Erythroblast (primary cell): ENCODE results near the gene LEMD1.

Source experiments
- DNase-seq, 2 experiments: peaks; one replicate each; lab custom pipeline; 2025; lab: John Stamatoyannopoulos, UW
- GATA1 ChIP-seq: IDR thresholded peaks from 2 replicates; pipeline ENCODE4 v1.6.1; 2011; ENCODE audit warnings: low read depth, mild to moderate bottlenecking, control low read depth, low read length, moderate library complexity
- POLR2A ChIP-seq: IDR thresholded peaks from 2 replicates; pipeline ENCODE4 v1.6.1; 2011; ENCODE audit warnings: mild to moderate bottlenecking, low read length

The LEMD1 gene

DNA sequence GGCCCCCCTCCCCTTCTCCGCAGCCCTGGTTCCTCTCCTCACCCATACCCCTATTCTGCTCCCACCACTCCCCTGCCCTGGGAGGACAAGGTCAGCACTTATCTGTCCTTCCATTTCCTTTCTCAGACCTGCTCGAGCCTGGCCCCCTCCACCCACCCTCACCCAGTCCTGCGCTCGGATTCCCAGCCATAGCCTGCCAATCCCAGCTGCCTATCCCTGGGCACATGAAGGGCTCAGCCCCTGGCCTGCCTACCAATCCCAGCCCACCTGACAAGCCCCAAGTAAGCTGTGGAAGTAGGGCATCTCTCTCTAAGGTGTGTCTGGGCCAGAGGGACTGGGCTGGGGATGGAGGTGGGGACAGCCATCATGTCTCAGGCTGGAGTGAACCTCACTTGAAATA is 28.6 kb upstream of the LEMD1 start:
- TF ChIP-seq GATA1: no peak
- TF ChIP-seq POLR2A: no peak
- DNase-seq: no peak

DNA sequence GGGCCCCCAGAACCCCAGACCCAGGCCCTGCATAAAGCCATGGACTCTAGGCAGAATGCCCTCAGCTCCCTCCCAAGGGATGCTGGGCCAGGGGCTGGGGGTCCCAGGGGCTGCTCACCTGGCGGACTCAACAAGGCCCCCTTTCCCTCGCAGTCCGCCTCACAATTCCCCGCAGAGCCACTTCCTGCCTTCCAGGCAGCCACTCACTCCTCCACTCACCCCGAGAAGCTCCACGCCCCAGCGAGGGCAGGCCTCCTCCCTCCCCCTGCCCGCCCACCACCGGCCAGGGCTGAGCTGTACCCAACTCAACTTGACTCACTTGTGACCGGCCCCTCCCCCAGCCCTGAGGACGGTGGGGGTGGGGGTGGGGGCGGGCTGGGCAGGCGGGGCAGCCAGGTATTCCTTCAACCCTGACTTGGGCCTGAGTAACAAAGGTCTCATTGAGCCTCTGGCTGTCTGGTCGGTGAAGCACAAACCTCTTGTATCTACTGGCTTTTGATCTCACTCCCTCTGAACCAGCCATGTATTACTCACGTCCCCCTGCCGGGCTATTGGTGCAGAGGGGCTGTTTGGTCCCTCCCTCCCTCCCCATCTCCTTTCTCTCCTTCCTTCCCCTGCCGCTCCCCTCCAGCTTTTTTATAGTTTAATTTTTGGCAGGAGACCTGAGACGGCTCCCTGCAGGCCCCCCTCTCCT is 28.0 kb upstream of the LEMD1 start:
- DNase-seq: no peak
- TF ChIP-seq GATA1: no peak
- TF ChIP-seq POLR2A: no peak

GRCh38 chr1:205449254-205449749 is 27.4 kb upstream of the LEMD1 start:
- TF ChIP-seq POLR2A: no peak
- no peak for TF ChIP-seq GATA1
- DNase-seq: no peak

DNA sequence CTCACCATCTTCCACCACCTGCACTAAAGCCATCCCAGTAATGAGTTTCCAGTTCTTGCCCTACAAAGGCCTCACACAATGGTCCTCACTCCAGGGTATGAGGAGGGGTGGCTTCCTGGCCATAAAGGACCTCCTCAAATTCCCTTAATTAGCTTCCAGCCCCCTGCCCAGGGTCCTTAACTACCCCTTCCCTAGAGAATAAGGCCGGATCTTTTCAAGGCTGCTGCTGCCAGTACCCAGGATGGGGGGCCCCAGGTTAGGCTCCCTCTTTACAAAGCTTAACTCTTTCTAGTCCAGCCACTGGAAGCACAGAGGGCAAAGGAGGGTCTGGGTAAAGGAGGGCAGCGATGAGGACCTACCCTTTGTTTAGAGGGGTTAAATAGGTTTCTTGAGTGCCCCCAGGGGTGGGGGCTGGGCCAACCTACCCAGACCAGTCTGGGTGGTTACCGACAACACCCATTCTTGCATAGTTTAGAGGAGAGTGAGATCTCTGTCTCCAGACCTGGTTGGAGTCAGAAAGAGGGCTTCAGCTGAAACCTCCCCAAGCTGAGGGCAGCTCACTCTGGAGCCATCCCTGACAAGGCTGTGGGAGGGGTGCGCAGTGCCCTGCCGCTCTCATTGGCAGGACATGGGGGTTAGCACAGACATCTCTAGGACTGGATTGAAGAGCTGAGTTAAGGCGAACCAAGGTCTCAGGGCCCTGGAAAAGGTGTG is 26.8 kb upstream of the LEMD1 start:
- no peak for DNase-seq
- no peak for TF ChIP-seq GATA1
- no peak for TF ChIP-seq POLR2A

- DNase-seq: no peak
- no peak for TF ChIP-seq GATA1
- no peak for TF ChIP-seq POLR2A
Measured at GRCh38 chr1:205447457-205448341, 25.8 kb upstream of the LEMD1 start.

DNA sequence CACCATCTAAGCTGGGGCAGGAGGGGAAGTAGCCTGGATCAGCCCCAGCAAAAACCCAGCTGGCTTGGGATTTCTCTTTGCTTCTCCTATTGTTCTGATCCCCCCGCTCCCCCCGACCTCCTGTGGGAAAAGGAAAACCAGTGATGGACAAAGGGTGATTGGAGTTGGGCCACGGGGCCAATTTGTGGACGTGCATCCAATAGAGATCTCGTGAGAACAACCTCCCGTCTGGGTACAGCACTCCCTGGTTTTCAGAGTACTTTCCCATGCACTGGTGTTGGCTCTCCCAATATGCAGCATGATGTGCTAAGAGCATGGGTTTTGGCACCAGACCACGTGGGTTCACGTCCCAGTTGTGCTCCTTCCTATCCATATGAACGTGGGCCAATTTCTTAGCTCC is 25.0 kb upstream of the LEMD1 start:
- TF ChIP-seq POLR2A (no peak), GATA1 (no peak)
- DNase-seq: no peak

DNA sequence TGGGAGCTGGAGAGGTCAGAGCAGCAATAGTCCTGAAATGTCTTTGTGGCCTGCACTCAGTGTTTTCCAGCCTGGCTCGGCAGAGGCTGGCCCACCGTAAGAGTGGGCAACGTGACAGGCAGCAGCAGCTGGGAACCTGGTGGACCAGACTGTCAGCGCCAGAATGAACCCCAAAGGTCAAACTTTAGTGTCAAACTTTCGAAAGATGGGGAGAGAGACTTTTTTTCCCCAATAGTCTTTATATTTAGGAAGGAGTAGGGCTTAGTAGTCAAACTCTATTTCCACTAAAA is 23.7 kb upstream of the LEMD1 start:
- TF ChIP-seq GATA1 (no peak), POLR2A (no peak)
- DNase-seq: no peak

GRCh38 chr1:205444931-205445645 is 23.2 kb upstream of the LEMD1 start:
- TF ChIP-seq POLR2A: no peak
- TF ChIP-seq GATA1: no peak
- no peak for DNase-seq

DNA sequence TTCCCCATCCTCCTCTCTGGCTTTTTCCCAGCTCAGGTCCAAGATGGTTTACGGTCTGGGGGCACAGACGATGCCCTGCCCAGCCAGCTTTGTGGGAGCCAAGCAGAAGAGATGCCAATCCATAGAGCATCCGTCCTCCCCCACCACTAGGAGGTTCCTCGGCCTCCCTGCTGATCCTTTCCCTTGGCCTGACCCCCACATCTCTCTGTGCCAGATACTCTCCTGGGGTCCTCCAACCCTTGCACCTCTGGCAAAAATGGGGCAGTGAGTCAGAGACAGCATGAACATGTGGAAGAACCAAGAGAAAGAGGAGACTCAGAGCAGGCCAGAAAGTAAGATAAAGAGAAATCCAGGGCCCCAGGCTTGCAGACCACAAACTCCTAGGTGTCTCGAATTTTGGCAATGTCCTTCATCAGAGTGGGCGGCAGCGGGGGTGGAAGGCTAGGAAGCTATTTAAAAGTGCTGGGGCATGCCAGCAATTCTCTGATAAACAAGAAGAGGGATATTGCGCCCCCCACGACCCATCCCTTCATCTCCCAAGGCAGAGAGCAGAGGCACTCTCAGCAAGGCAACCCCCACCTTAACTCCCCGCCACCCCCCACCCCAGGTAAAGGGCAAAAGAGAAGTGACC is 22.6 kb upstream of the LEMD1 start:
- no peak for TF ChIP-seq POLR2A
- no peak for TF ChIP-seq GATA1
- DNase-seq: no peak

DNA sequence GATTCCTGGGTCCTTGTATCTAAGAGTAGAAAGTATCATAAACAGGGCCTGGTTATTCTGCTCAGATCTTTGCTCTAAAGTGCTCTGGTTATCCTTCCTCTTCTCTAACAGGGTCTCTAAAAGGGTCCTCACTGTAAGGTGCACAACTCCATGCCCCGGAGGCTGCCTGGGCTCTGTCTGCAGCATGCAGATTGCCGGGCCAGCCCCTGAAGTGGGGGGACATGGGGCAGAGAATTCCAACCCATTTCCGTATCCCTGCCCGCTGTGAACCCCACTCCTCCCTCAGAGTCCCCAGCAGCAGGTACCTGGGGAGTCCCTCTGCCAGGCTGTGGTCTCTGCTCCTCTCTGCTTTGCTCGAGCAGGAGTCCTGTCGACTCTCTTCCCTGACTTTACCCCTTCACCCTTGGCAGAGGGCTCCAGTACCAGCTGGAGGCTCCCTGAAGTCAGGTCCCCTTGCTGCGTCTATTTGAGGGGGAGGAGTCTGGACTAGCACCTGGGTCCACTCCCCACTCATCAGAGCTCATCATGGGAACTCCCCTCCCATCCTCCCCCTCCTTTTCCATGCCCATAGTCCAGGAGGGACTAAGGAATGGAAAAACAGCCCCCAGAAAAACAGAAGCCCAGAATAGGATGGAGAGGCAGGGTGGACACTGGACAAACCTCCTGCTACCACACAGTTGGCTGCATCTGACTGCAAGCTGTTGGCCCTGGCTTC is 21.9 kb upstream of the LEMD1 start:
- no peak for DNase-seq

GRCh38 chr1:205442051-205442725 is 20.3 kb upstream of the LEMD1 start:
- no peak for TF ChIP-seq GATA1
- no peak for TF ChIP-seq POLR2A
- no peak for DNase-seq

More for the DNA sequence above, 21.9 kb upstream of the LEMD1 start:
- no peak for TF ChIP-seq GATA1
- TF ChIP-seq POLR2A: no peak

DNA sequence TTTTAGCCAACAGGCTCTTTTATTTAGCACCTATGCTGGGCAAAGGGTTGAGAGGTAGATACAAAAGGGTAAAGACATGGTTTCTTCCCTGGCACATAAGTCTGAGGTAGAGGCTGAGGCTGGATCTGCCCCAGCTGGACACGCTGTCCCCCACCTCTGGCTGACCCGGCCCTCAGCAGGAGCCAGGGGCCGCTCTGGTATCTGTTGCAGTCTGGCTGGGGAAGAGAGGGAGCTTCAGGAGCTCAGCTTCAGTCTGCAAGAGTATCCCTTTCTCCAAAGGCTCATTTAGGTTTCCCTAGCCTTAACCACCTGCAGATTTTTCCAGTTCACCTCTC is 19.8 kb upstream of the LEMD1 start:
- DNase-seq: no peak
- TF ChIP-seq GATA1 (no peak), POLR2A (no peak)
